Fibroblast of gingiva (primary cell): ENCODE measurements around the gene CLEC2L.

ENCODE experiments used
- DNase-seq: peaks from one replicate; pipeline ENCODE4 v3.0.0-alpha.2; 2011; ENCODE audit warnings: low read depth

Gene CLEC2L

DNA sequence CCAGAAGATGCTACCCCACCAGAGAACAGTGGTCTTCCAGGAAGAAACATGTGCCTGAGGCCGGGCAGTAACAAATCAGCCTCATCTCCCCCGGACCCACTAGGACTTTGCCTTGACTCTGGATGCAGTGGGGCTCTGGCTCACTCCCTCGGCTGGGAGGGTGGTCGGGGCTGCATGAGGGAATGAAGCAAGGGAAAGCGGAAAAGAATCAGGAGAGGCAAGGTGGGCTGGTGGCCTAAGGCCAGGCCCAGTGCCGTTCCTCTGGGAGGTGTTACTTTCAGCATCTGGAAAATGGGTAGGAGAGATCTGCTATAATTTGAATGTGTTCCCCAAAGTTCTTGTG is 51.8 kb downstream of the CLEC2L start:
- DNase-seq, result no peak

DNA sequence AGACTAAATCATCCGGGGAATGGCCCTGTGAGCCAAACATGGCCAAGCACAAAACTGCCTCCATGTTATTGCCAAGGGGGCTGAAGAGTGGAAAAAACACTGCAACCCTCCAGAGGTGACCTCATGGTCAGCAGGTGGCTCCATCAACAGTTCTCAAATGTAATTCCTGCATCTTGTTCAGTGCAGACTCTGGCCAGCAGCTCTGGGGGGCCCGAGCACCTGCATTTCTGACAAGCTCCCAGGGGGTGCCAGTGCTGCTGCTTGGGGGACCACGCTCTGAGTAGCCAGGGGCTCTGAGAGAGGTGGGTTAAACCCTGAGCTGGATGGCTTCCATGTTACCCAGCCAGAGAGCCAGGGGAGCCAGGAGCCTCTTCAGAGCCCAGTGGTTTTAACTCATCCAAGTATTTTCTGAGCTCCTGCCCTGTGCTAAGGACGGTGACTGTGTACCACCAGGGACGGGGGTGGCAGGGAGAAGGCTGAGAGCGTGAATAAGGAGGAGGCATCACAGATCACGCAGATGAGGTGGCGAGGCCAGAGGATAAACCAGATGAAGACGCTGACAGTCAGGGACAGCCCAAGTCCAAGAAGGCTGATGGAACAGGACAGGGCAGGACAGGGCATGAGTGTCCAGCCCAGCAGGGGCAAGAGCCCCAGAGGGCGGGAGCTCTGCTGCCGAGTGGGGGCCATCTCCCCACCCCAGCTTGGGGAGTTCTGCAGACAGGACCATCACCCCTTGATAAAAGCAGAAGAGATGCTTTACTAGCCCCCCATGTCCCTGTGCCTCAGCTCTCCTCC is 52.9 kb downstream of the CLEC2L start:
- DNase-seq, result no peak

DNA sequence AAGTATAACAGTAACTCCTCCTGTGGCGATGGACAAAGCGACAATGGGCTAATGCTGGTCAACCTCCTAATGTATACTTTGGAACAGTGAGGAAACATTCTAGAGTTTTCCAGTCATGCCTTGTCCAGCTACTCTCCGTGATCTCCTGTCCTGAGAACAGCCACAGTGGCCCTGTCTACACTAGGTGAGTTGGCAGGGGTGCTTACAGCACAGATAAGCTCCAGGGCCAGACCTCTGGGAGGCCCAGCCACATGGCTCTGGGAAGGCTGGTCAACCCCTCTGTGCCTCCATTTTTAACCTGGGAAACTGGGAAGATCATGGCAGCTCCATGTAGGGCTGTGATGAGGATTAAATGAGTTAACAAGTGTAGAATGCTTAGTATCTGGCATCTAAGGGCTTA is 57.0 kb downstream of the CLEC2L start:
- DNase-seq, result no peak

DNA sequence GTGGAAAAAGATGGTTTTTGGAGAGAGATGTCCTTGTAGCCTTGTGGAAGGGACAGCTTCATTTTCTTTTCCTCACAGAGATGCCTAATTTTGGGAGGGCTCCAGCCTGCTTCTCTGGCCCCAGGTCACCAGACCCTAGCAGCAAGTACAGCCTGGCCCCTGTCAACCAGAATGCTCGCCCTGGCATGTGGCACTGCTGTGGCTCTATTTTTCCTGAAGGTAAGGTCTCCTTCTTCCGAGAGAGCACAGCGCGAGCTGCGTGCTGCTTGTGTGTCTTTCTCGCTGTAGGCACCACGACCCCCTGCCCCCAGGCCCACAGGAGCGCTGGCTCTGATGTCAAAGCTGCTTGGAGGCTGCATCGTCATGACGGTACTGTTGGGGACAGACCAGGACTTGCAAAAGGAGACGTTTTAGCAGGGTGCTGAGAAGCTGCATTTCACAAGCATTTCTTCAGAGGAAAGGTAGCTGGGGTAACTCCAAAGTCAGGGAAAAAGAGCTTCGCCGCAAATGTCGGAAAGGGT is 58.7 kb downstream of the CLEC2L start:
- no peak for DNase-seq

DNA sequence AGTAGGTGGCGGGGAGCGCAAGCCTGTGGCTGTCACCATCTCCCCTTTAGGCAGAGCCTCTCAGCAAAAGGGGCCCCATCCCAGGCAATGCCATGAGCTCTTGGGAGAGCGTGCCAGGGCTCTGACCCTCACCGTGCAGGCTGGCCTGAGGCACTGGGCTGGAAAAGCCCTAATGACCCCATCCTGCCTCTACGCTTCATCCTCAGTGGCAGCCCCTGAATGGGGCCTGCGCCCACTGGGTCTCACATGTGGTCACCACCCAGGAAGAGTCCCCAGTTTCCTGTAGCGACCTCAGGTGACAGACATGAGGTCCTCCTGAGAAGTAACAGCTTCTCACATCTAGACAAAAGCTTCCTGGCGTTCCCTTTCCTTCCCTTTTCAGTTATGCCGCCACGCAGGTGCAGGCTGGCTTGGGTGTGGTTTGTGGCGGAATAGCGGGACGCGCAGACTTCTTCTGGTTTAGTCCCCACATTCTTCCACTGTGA is 59.2 kb downstream of the CLEC2L start:
- DNase-seq, result no peak

DNA sequence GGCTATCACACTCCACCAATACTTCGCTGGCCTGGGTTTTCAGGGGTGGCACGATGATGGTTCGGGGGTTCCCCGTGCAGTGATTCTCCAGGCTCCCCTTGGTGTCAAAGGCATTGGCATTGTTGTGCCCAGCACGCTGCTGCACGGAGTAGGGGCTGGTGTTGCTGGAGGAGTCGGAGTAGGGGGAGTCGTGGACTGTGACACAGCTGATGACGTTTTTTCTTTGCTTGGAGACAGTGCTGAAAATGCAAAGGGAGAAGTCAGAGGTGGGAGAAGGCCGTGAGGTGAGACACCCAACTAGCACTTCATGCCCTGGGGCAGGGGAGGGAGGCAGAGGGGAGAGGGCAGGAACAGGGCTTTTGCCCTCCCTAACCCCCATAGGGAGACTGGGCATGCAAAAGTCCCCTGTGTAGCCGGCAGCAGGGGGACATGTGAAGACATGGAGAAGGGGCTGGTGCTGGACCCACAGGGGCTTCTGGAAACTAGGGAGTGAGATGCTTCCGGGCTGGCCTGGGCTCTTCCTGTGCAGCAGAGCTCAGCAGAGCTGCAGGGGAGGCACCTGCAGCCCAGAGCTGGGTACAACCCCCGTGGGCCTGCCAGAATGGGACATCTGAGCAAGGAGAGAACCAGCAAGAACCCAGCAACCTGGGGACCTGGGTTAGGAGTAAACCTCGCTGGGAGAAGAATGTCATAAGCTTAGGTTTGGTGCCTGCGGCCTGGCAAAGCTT is 60.5 kb downstream of the CLEC2L start:
- no peak for DNase-seq

DNA sequence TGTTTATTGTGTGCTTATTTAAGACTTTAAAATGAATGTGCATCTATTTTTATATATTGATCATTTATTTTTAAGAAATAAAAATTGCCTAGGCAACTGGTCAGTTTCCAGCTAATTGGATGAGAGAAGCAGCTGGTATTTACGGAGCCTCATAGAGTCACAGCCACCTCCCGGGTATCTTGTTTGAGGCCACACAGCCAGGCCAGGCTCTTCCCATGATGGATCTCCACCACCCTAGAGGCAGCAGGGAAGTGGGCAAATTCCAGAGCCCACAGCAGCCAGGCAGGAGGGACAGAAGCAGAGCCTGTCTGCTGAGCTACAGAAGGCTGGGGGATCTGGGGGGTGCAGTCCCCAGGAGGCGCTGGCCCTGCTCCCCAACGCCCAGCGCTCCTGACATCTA is 61.6 kb downstream of the CLEC2L start:
- no peak for DNase-seq

DNA sequence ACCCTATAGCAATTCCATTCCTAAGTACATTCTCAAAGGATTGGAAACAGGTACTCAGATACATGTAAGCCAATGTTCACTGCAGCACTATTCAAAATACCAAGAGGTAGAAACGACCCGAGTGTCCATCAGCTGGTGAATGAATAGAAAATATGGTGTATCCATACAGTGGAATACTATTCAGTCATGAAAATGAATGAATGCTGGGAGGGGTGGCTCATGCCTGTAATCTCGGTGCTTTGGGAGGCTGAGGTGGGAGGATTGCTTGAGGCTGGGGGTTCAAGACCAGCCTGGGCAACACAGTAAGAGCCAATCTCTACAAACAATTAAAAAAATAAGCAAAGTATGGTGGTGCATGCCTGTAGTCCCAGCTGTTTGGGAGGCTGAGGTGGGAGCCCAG is 62.8 kb downstream of the CLEC2L start:
- DNase-seq, result no peak

DNA sequence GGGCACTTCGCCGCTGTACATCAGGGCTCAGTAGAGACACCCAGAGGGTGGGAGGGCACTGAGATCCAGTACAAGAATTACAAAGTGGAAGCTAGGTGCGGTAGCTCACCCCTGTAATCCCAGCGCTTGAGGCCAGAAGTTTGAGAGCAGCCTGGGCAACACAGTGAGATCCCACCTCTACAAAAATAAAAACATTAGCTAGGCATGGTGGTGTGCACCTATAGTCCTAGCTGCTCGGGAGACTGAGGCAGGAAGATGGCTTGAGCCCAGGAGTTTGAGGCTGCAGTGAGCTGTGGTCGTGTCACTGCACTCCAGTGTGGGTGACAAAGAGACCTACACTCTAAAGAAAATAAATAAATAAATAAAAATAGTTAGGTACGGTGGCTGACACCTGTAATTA is 64.0 kb downstream of the CLEC2L start:
- DNase-seq, result no peak

DNA sequence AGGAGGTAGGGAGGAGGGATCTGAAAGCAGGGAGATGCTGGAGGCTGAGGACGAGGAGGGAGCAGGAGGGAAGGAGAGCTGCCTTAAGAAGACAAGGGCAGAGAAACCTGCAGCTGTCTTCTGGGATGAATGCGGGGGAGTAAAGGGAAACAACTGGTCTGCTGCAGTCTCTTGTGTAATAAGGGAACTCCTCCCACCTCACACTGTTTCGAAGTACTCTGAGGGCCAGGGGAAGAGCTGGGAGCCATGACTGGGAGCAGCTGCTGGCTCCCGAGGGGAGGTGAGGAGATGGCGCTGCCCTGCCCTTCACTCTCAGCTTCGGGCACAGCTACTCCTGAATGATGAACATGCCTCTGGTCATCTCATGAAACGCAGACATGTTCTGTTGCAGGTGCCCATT is 65.1 kb downstream of the CLEC2L start:
- peak; percentile 11 for DNase-seq

DNA sequence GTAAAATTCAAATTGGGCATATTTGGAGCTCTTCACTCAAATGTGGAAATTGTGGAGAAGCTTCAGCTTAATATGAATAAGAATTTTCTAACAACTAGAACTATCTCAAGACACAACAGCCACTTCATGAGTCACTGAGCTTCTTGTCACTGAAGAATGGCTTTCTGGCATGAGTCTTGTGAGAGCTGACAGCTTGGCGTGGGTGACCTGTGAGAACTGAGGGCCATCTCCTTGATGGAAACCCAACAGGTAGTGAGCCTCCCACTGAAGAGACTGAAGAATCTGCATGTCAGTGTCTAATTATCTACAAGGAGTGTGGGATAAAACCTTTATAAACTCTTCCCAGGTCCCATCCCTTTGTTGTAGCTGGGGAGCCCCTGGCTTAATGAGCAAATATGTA is 66.0 kb downstream of the CLEC2L start:
- DNase-seq, result no peak

DNA sequence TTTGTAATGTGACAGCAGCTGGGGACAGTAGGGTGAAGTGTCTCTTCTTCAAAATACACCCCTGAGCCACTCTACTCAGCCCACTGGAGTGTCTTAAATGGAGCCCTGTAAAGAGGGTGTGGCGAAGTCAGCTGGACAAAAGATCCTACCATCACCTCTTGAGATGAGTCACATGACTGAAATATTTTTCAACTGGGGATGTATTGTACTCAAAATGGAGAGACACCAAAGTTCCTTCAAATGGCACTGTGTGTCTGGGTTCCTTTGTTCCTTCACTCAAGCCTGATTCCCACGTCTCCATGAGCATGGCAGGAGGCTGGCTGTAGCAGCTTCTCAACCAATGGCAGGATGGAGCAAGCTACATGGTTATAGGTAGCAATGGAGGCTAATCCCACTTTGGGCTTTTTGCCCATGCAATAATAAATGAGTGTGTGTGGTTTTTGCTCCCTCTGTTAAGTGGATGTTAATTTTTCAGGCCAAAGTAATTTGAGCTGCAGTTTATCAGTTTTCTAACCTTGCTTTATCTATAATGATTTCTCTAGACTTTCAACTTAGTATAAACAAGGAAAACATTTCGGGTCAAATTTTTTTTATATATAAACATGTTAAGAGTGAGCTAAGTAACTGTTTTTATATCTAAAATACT is 68.2 kb downstream of the CLEC2L start:
- DNase-seq, result no peak

DNA sequence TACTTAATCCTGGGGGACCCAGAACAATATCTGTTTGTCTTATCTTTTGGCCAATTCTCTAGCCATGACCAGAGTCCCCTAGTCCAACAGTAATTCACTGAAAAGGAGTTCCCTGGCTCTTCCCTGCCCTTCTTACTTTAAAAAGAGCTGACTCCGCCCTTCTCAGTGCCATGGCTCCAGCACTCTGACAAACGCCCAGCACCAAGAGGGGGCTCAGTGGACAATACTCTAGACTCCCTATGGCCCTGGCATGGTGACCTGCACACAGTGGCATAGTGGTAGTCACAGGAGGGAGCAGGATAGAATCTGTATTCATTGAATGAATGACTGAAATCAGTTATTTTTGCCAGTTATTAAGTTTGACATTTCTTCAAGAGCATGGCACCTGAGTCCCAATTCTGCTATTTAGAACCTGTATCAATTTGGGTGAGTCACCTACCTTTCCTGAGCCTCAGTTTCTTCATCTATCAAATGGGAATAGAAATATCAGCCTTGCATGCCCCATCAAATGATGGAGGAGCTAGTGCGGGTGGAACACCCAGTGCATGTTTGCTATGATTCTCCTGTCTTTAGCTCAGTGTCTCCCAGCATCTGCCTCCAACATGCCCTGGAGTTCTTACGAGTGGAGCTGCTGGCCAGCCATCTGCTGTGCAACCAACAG is 69.4 kb downstream of the CLEC2L start:
- DNase-seq, result no peak

DNA sequence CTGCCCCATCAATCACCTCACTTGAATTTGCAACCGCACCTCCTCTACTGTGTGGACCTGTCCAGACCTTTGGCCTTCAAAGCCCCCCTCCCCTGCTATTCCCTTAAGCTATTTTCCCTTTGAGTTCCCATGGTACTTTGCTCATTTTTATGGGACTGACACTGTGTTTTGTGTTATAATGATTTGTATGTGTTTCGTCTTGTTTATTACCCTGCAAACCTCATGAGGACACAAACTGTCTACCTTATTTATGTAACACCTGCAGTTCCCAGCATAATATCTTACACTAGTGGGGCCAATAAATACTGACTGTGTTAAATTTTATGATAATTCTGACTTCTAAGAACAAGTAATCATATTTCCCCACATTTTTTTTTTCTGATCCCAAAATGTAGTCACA is 70.6 kb downstream of the CLEC2L start:
- no peak for DNase-seq
